CMK (cell line): ENCODE measurements around the gene TTLL10.

ENCODE experiments used
- DNase-seq: peaks from one replicate; pipeline ENCODE4 v3.0.0-alpha.2; 2010; ENCODE audit warnings: low read depth

TTLL10 gene

GRCh38 chr1:1160281-1160930 lies 13.3 kb upstream of the TTLL10 start:
- no peak for DNase-seq

DNA sequence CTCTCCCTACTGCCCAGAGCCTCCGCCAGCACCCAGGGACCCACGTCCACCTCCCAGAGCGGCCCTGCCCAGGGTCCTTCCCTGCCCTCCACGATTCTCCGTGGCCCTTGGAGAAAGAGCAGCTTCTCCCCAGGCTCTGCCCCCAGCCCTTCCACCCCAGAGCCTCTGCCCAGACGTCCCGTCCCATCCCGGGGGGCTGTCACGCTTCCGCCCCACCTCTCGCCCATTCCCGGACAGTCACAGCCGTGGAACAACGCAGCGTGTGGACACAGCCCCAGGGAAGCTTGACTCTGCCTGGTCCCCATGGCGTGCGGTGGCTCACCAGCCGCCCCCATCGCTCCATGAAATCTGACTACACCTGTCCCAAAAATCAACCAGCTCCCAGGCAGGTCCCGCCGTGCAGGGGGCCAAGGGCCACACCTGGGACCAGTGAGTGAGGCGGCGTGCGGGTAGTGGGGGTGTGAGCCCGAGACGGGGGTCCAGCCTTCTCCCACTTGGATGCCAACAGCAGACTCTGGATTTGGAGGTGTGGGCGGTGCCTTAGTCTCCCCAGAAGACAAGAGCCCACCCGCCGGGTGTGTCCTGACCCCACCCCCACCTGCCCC lies 12.5 kb upstream of the TTLL10 start:
- DNase-seq: no peak

DNA sequence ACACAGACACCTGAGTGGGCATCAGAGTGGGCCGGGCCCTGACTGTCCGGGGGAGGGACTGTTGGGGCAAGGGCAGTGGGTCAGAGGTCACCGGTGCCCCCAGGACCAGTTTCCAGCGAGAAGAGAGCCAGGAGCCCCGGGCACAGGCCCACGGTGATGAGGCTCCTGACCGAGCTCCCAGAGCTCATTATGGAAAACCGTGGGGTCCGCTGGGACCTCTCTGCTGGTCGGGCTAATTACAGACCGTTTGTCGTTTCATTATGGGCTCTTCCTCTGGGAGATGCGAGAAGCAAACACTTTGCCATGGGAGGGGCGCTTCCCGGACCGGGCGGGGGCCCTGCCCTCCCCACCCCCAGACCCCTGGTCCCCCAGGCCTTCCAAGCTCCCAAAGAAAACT lies 12.0 kb upstream of the TTLL10 start:
- DNase-seq: no peak

GRCh38 chr1:1162597-1163537 lies 10.8 kb upstream of the TTLL10 start:
- DNase-seq: no peak

- DNase-seq: no peak
Measured at GRCh38 chr1:1163538-1164070, 10.1 kb upstream of the TTLL10 start.

GRCh38 chr1:1164361-1164700 lies 9.3 kb upstream of the TTLL10 start:
- no peak for DNase-seq

DNA sequence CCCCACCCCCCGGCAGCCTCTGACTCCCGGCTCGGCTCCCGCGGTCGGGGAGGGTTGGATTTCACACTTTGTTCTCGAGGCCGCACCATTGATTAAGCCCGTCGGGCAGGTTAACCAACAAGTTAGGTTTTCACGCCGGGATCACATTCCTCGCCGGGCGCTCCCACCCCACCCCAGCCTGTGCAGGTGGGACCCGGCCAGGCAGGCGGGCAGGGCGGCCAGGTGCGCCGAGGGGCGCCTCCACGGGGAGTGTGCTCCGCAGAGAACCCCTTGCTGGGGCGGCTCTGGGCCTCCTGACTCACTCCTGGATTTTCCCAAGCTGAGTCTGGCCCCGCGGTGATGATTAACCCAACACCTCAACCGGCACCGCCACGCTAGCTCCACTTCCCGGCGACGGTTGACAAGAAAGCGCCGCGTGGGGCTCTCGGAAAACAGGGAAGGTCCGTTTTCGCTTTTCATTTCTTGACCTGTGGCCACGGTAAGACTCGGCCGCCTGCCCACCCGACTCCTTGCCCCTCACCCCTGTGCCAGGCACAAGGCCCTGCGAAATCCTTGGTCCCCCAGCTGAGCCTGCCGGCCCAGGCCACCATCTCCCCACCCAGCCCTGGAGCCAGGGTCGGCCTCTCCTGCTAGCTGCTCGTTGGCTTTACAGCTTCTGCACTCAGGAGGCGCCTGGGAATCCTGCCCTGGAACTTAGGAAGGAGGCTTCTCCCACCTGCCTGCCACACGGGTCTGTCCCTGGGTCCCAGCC lies 8.8 kb upstream of the TTLL10 start:
- DNase-seq: no peak

GRCh38 chr1:1165485-1165884 lies 8.2 kb upstream of the TTLL10 start:
- no peak for DNase-seq

DNA sequence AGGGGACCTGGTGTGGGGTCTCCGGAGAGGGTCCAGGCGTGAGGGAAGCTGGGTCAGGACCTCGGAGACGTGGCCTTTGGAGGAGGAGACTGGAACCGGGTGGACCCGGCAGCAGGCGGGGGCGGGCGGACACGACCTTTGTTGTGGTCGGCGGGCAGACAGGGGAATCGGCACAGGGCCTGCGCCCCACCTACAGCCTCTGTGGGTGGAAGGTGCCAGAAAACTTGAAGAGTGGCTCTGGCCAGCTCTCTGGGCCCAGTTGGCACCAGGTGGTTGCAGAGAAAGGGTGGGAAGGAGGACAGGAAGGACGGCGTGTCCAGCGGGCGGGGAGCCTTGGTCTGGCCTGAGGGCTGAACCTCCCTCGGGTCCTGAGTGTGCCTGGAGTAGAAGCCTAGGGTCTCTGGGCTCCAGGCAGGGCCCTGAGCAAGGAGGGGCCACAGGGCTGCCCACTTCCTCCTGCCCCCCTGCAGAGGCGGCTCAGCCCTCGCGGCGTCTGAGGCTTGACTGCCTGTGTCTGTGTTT lies 7.7 kb upstream of the TTLL10 start:
- no peak for DNase-seq

DNA sequence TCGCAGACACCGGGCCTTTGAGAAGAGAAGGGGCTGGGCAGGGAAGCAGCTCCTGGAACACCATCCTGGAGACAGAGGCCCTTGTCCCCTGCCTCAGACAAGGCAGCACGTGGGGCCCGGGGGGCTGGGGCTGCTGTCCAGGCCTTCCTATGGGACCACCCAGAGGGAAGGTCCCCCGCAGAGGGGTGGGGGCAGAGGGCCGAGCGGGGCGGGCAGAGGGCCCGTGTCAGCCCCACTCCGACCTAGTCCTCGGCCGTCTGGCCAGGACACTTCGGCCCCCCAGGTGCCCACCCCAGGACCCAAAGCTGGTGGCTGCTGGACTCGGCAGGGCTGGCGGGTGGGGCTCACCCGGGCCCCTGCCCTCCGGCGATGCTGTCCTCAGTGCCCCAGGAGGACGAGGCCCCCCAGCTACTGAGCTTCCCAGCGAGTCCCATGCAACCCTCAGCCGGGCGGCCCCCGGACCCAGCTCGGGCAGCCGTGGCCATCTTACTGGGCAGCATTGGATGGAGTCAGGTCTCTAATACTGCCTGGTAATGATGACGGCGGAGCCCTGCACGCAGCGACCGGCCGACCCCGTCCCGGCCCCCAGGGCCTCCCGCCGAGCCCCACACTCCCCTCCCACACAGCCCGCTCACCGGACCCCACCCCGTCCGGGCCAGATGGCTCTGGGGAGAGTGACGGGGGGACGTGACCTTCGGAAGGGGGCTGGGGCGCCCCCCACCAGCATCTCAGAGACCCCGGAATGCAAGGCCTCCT lies 6.9 kb upstream of the TTLL10 start:
- no peak for DNase-seq

GRCh38 chr1:1167398-1167821 lies 6.3 kb upstream of the TTLL10 start:
- no peak for DNase-seq

- no peak for DNase-seq
Measured at GRCh38 chr1:1167841-1168450, 5.7 kb upstream of the TTLL10 start.

GRCh38 chr1:1168451-1169411 lies 4.9 kb upstream of the TTLL10 start:
- no peak for DNase-seq

GRCh38 chr1:1169429-1170214 lies 4.1 kb upstream of the TTLL10 start:
- DNase-seq: no peak

- DNase-seq: no peak
Measured at GRCh38 chr1:1170215-1171091, 3.2 kb upstream of the TTLL10 start.

- no peak for DNase-seq
Measured at GRCh38 chr1:1171161-1171545, 2.5 kb upstream of the TTLL10 start.

- no peak for DNase-seq
Measured at GRCh38 chr1:1171546-1172340, 1.9 kb upstream of the TTLL10 start.
